C4-2B (cell line): ENCODE measurements around the gene LTBR.

ENCODE experiments used
- H3K27ac ChIP-seq: fragments of 450-650 bp; 2 replicates; pipeline ENCODE4 v1.5.1; 2017
- CTCF ChIP-seq: fragments of 450-650 bp; conservative IDR thresholded peaks from 2 replicates; pipeline ENCODE4 v1.5.1; 2017; ENCODE audit warnings: mild to moderate bottlenecking
- ZFX ChIP-seq: fragments of 450-650 bp; IDR thresholded peaks from 2 replicates; pipeline ENCODE4 v1.6.1; 2017

LTBR gene

GRCh38 chr12:6367065-6367968 lies 16.6 kb upstream of the LTBR start:
- H3K27ac ChIP-seq, result no peak overlapping the region
- TF ChIP-seq CTCF (no peak; the same call in 1 of the 2 replicates), ZFX (no peak)

DNA sequence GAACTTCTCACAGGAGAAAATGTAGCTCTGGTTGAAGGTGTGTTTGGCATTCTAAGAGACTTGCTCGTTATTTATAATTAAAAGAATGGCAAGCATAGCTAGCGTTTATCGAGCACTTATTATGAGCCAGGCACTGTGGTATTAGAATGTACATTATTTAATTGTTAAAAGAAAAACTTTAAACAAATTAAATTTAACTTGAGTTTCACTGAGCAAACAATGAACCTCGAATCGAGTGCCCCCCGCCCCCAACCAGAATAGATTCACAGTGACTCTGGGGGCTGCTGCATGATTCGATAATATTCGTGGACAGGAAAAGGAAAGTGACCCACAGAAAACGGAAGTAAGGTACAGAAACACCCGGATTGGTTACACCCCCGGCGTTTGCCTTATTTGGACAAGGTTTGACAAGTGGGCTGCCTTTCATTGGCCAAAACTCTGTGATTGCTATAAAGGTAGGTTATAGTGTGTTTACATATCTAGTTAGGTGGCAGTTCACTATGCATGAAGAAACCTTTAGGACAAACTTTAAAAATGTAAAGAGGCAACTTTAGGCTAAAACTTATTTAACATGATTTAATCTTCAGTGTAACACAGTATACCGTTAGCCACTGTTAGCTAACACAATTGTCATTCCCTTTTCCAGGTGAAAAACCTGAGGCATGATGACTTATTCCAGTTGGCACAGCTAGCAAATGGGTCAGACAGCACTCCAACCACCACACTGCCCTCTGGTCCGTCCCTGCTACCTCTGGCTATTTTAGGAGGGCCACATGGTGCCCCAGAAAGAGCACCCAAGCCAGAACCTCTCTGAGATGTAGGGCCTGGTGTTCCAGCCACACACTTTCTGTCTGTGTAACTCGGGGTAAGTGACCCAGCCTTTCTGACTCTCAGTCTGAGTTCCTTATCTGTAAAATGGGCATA lies 15.7 kb upstream of the LTBR start:
- H3K27ac ChIP-seq, result no peak overlapping the region
- TF ChIP-seq ZFX (no peak), CTCF (no peak; the same call in 1 of the 2 replicates)

- TF ChIP-seq ZFX (no peak), CTCF (no peak)
- H3K27ac ChIP-seq, result no peak overlapping the region
Measured at GRCh38 chr12:6368906-6369525, 14.9 kb upstream of the LTBR start.

GRCh38 chr12:6369916-6370575 lies 13.9 kb upstream of the LTBR start:
- TF ChIP-seq ZFX, result no peak
- no peak for TF ChIP-seq CTCF
- H3K27ac ChIP-seq, result no peak overlapping the region

GRCh38 chr12:6370576-6370935 lies 13.4 kb upstream of the LTBR start:
- TF ChIP-seq CTCF, result no peak
- H3K27ac ChIP-seq, result no peak overlapping the region

DNA sequence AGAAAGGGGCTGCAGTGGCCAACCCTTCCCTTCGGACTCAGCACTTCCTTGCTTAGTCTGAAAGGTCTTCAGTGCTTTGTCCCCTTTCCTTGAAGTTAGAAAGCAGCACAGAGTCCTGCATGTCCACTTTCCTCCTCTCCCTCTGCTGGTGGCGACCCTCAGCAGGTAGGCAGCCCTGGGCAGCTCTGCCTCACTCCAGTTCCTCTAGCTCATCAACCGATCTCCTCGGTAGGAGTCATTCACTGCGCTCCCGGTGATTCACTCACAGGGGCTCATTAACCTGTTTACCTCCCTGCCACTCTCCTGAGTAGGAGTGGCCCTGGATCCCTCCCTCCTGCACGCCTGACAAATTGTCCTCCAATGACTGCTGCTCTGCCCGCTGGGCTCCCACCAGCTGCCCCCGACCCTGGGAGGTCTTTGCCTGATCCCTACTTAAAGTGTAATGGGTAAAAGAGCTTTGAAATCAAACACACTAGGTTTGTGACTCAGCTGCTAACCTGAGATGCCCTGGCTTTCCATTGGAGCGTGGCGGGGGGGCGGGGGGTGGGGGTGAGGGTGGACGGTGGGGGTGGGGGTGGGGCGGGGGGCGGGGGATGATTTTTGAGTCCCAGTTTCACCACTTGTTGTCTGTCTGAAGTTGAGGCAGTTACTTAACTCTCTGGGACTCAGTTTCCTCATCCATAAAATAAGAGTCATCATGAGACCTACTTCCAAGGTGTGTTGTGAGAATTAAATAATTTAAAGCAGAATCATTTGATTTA lies 12.8 kb upstream of the LTBR start:
- H3K27ac ChIP-seq, result no peak overlapping the region
- TF ChIP-seq ZFX, result no peak
- no peak for TF ChIP-seq CTCF
